Hypothalamus (tissue), 51 donors: ENCODE data around the gene CSNK1D.
"Not testable (repeated sequence)": the region's sequence is repeated elsewhere in the genome, so short reads cannot be mapped to it uniquely, and the experiment has no call there.

Source experiments
- DNase-seq, 51 donors: peaks; one replicate each; lab custom pipeline; 2025; lab: John Stamatoyannopoulos, UW

Gene CSNK1D

DNA sequence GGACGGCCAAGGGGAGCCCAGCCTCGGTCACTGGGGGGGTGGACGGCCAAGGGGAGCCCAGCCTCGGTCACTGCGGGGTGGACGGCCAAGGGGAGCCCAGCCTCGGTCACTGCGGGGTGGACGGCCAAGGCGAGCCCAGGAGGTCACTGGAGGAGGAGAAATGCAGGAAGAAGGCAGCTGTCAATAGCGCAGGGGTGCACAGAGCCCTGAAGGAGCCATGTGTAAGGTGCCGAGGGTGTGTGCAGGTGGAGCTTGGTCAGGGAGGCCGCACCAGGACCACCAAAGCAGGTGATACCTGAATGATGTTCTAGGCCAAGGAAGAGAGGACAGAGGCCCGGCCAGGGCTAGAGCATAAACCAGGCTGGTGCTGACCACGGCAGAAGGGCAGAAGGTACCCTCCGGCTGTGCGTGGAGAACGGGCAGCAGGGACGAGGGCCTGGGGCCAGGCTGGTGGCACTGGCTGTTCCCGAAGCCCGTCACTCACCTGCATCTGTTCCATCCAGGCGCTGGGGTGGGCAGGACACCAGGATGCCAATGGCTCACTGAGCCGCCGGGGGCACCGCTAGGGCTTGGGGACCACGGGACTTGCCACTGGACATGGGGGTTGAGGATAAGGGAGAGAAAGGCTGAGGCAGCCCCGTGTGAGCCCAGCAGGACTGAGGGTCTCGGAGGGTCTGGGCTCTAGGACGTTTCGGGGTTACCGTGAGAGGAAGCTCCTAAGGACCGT, 55.0 kb downstream of the CSNK1D start:
- no peak for DNase-seq

DNA sequence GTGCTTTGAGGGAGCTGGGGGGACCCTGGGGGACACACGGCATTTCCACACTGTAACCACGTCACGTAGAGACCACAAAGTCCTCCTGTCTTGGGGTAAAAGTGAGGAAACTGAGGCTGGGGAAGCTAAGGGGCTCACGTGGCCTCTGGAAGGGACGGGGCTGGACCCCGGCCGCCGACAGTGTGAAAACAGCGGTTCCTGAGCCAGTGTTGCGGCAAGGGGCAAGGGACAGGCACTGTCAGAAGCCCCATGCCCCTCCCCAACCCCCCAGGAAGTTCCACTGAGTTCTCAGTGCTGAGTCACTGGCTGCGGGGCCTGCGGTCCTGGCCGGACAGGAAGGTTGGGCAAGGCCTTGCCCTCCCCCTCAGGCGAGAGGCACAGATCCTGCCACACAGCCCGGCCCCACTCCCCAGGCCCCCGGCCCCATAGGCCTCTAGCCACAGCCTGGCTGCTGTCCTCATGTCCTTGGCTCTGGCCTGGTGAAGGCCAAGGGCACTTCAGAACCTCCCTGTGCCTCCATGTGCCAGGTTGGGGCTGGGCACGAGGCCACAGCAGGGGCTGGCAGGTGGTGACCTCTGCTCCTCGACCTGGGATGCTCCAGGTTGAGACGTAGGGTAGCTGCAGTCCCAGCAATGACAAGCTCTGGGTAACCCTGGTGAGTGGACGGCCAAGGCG, 55.8 kb downstream of the CSNK1D start:
- peak in 11 of 51 donors; percentile 19 to 53 (median 33) for DNase-seq

DNA sequence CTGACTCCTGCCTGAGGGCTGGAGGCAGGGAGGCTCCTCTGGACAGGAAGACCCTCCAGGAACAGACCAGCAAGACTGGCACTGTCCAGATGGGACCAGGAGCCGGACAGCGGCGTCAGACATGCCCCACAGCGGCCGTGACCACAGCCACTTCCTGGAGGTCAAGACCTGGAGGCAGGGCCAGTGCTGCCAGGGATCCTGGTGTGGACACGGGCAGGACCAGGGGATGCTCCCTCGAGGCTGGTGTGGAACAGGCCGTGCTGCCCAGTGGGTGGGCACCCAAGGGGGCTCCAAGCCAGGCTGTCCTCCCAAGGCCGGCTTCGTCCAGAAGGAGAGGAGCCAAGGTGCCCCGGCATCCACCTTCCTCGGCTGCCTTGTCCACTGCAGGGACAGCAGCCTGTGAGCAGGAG, 56.4 kb downstream of the CSNK1D start:
- DNase-seq = peak in 1 of 51 donors; percentile 20

DNA sequence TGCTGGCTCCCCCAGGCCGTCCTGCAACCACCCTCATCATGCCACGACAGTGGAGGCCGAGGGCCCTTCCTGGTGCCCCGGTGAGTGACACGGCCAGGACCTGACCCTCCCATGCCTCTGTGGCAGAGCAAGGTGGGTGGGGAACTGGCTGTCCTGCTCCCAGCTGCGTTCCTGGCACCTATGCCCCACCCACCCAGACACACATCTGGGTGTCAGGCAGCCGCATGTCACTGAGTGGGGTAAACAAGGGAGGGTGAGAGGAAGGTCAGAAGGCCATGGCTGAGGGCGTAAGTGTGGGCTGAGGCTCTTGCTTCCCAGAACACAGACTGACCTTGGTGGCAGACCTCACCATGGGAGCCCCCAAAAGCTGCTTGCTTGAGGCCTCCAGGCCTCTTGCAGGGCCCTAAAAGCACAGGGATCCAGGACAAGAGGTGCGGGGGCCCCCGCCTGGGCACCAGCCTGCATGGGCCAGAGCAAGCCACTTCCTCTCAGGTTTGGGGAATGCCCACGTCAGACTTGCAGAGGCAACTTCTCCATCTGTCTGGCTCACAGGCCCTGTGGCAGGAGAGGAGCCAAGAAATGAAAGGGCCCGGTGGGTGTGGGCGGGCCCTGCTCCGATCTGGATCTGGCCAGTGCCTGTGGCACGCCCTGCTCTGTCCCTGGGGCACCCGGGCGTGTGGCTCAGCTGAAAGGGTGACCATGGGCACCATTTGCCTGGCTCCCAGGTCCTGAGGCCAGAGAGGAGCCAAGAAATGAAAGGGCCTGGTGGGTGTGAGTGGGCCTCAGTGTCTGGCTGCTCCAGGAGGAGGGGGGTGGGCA, 57.0 kb downstream of the CSNK1D start:
- DNase-seq = peak in 19 of 51 donors; percentile 8 to 64 (median 37)

DNA sequence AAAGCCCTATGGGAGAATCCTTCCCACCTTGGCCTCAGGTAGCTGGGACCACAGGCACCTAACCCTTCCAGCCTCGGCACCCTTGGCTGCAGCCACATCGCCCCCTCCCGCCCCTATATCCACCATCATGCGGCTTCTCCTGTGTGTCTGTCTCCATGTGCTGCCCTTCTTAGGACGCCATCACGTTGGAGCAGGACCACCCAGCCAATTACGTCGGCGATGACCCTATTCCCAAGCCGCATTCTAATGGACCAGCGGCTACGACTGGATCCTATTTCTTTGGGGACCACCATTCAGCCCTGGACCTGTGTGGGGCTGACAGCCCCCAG, 57.6 kb downstream of the CSNK1D start:
- DNase-seq = no peak

DNA sequence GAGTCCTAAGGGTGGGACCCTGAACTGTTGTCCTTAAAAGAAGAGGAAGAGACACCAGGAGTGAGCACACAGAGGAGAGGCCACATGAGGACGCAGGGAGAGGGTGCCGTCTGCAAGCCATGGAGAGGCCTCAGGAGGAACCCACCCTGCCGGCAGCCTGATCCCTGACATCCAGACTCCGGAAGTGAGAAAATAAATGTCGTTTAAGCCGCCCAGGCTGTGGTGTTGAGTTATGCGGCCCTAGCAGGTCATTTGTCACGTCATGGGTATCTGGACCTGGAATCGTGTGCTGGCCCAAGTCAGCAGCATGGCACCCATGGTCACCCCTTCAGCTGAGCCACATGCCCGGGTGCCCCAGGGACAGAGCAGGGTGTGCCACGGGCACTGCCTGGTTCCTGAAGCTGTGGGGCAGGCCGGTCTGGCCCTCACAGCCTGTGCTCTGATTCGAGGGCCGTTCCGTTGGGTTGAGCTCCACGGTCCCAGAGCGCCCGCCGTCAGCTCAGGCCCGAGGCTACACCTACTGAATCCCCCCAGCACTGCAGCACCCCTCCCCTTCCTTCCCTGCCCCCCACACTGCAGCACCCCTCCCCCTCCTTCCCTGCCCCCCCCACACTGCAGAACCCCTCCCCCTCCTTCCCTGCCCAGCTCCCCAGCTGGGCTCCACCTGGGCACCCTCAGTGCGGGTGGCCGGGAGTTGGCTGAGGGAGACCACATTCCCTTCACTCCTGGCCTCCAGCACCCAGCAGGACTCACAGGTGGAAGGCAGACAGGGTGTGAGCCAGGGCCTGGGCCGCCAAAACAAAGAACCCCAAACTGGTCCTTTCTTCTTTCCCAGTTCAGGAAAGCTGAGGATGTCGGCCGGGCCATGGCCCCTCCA, 58.2 kb downstream of the CSNK1D start:
- DNase-seq = no peak

DNA sequence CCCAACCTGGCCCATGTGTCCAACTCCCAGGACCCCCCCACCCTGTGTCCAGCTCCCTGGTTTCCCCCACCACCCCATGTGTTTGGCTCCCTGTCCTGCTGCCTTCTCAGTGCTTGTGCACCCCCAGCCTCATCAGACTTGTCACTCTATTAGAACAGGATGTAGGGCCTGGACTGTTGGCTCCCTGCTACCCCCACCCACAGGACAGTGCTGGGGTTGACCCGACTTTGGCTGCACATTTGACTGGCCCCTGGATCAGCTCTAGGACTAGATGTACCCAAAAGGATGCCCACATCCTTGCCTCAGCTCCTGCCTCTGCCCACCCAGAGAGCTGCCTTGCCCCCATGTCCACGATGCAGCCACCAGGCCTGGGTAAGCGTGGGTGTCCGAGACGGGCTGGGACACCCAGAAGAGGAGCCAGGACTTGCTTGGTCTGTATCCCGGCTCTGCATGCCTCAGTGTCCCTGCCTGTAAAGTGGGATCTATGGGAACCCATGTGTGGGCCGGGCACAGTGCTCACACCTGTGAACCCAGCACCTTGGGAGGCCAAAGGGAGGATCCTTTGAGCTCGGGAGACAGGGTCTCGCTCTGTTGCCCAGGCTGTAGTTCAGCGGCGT, 59.4 kb downstream of the CSNK1D start:
- DNase-seq = no peak

DNA sequence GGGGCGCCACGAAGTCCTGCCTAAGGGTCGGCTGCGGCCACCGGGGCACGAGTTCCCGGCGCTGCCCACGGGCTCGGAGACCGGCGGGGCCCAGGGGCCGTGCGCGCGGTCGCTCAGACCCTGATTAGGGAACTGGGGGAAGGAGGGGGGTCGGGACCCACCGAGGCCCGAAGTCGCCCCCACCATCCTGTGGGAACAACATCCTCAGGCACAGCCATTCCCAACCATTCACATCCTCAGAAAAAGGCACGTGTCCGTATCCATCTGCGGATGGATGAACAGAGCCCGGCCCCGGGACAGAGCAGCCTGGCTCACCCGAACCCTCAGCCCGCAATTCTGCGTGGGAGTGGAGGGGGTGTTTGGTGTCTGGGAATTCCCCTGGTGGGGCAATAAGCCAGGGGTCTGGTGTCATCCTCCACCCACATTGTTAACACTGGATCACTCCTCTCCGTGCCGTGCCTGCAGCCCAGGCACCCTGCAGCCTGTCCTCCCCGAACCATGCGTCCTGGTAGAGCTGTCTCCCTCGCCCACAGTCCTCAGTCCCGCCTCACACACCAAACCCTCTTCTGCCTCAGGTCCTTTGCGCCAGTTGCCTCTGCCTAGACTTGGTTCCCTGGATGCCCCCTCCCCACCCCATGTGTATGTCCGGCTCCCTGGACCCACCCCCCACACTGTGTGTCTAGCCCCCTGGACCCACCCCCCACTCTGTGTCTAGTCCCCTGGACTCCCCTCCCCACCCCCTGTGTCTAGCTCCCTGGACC, 60.1 kb downstream of the CSNK1D start:
- DNase-seq = peak in 27 of 51 donors; percentile 18 to 79 (median 40)

DNA sequence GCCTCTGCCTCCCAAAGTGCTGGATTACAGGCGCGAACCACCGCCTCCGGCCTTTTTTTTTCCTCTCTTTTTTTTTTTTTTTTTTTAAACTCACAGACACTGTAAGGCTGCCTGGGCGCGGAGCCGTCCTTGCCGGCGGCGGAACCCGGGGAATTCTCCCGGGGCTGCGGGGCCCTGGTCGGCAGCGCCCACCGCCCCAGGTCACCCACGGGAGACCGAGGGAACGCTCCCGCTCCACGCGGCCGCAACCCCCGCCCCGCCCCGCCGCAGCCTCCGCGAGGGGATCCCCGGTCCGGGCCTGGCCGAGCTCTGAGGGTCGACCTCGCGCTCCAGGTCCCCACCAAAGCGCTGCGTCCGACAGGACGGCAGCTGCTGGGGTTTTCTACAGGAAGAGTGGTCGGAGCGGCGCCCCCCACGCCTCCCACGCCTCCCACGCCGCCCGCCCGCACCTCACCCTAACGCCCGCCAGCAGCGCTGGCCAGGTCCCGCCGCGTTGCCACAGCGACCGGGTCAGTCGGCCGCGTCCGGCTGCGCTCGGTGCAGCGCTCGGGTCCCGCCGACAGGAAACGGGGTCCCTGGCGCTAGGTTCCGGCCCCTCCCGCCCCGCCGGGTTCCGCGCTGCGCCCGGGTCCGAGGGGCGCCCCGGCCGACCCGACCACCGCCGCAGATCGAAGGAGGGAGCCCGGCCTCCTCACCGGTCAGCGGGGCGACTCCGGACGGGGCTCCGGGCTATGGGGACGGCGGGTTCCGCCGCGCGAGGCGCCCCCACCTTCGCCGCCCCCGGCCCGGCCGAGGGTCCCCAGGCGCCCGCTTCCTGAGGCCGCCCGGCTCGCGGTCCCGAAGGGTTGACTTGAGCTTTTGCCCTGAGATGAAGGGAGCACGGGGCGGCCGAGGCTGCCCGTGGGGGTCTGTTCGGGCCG, 60.9 kb downstream of the CSNK1D start, which contains the start of gene CCDC57:
TSS of gene CCDC57 (minus strand) at position 512 of the 920 bp plus-strand sequence. CDS start 10,898 bp downstream, outside the sequence.
- peak in 44 of 51 donors; percentile 33 to 84 (median 64) for DNase-seq

DNA sequence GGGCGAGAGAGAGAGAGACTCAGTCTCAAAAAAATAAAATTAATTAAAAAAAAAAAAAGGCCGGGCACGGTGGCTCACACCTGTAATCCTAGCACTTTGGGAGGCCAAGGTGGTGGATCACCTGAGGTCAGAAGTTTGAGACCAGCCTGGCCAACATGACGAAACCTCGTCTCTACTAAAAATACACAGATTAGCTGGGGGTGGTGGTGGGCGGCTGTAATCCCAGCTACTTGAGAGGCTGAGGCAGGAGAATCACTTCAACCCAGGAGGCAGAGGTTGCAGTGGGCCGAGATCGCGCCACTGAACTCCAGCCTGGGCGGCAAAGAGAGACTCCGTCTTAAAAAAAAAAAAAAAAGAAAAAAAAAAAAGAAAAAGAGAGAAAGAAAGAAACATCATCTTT, 62.8 kb downstream of the CSNK1D start:
- not testable (repeated sequence) for DNase-seq

DNA sequence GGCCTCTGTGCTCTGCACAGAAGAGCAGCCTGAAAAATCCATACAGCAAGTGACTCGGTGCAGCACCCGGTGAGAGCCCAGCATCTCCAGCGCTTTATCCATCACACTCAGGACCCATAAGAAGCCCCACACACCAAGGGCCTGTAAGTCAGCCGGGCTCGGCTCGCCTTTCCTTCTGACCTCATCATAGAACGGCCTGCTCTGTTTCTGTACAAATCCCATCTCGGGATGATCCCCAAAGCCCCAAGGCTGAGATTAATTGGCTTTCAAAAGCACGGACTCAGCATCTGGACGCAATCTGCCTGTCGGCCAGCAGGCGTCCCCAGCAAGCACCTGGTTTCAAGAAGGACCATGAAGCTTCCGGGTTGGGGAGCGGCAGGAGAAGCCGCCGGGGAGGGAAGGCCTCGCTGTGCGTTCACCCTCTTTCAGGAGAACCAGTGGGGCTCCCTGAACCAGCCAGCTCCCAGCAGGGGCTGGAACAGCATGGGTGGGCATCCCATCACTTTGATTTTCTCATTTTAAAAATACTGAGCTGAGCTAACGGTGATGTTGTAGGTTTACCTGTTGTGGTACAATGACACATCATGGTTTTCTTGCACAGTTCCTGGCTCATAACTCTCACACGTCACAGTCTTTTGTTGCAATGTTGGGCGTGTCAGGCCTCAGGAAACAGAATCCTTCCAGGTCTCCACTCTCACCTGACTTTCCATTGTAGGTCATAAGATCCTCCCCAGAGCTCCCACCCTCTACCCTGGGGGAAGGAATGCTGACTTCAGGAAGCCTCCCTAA, 67.6 kb downstream of the CSNK1D start:
- DNase-seq = peak in 45 of 51 donors; percentile 19 to 82 (median 60)

DNA sequence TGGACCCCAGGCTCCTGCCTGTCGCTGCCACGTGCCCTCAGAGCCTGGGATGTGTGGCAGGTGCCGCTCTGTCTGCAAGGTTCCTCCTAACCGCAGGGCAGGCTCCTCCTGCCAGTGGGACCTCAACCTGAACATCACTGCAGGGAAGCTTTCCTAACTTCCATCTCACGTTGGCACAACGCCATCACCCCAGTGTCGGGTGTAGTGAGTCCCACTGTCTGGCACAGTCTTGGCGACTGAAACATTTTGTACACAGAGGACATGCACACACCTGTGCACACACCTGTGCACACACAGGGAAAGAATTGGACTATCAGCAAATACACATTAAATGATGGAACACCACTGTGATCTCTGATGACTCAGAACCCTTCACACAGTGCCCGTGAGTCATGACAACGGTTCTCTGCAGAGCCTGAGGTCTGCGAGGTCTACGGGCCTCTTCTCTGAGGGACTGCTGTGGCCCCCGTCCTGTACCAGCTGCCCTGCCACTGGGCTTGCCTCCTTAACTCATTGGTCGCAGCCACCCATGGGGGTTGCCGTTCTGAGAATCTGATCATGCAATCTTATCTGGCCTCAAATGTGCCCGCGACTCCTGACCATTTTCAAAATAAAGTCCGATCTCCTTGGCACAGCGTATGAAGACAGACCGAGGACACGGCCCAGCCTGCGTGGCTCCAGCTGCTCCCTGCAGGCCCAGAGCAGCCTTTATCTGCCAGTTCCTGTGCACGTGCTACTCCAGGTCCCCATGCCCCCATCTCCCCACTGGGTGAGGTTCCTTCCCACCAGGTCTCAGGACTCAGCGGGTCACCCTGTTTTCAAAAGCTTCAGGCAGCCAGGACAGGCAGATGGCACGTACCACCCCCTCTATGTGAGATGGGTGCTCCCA, 68.4 kb downstream of the CSNK1D start:
- no peak for DNase-seq

DNA sequence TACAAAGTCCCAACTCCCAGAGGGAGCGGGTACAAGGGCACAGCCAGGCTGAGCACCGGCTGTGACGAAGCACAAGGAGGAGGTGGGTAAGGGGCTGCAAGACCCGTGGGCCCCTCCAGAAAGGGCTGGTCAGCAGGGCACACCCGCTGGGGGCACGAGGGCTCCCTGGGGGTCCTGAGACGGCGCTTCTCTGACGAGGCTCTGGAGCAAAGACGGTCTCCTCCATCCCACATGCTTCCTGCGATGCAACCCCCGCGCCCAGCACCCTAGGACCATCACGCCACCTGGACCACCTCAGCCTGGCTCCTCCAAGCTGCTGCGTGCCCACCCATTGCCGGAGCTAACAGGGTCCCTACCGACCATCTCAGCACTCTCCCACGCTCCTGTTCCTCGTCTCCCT, 69.6 kb downstream of the CSNK1D start:
- no peak for DNase-seq

DNA sequence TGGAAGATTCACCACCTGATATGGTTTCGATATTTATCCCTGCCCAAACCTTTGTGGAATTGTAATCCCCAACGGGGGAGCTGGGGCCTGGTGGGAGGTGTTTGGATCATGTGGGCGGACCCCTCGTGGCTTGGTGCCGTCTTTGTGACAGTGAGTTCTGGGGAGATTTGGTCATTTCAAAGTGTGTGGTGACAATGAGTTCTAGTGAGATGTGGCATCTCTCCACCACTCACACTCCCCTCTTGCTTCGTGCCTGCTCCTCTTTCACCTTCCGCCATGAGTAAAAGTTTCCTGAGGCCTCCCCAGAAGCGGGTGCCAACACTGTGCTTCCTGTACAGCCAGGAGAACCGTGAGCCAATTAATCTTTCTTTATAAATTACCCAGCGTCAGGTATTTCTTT, 70.5 kb downstream of the CSNK1D start:
- DNase-seq = no peak

DNA sequence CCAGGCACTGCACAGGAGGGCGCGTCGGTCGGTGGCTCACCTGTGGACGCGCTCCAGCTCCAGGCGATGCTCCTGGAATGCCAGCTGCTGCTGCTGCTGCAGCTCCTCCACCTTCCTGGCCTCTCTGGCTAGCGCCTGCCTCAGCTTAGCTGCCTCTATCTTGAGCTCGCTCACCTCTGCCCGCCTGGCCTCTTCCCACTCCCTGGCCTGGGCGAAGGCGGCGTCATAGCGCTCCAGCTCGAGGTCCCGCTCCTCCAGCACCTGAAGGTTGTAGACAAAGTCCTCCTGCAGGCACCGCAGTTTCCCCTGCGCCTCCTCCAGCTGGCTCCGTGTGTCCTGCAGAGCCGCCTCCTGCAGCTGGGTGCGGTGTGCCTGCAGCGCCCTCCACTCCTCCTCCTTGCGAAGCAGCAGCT, 72.0 kb downstream of the CSNK1D start:
- DNase-seq = no peak
